H9 (cell line): ENCODE results near the gene SLC22A31. TPM values are rescaled to one million over a fixed set of nuclear protein-coding genes. Genes with fewer than 3 reads are reported as not detected.

Experiments
- DNase-seq: peaks from one replicate; pipeline ENCODE4 v3.0.0-alpha.2; 2017
- H2AFZ ChIP-seq: one replicate; pipeline ENCODE4 v1.6.1; 2013; ENCODE audit warnings: mild to moderate bottlenecking, low read length, control low read depth, moderate library complexity
- H2AK5ac ChIP-seq: 2 replicates; pipeline ENCODE4 v1.6.1; 2013; ENCODE audit warnings: low read length, control low read depth, mixed read lengths; ENCODE audit not compliant: insufficient read length
- H2BK120ac ChIP-seq: one replicate; pipeline ENCODE4 v1.6.1; 2013; ENCODE audit warnings: low read depth, mild to moderate bottlenecking, low read length, control low read depth, inconsistent platforms; ENCODE audit not compliant: poor library complexity, severe bottlenecking
- H2BK12ac ChIP-seq: 2 replicates; pipeline ENCODE4 v1.6.1; 2013; ENCODE audit warnings: low read length, control low read depth, mixed read lengths, low read depth; ENCODE audit not compliant: insufficient read length
- H2BK15ac ChIP-seq: 2 replicates; pipeline ENCODE4 v1.6.1; 2013; ENCODE audit warnings: low read depth, low read length, control low read depth
- H2BK20ac ChIP-seq: one replicate; pipeline ENCODE4 v1.6.1; 2013; ENCODE audit warnings: low read depth, mild to moderate bottlenecking, low read length, control low read depth, inconsistent platforms; ENCODE audit not compliant: poor library complexity, severe bottlenecking
- H2BK5ac ChIP-seq: 2 replicates; pipeline ENCODE4 v1.6.1; 2013; ENCODE audit warnings: low read length, control low read depth, mixed read lengths; ENCODE audit not compliant: insufficient read length
- H3K14ac ChIP-seq: 2 replicates; pipeline ENCODE4 v1.6.1; 2013; ENCODE audit warnings: low read length, control low read depth; ENCODE audit not compliant: insufficient read depth
- H3K18ac ChIP-seq: 2 replicates; pipeline ENCODE4 v1.6.1; 2013; ENCODE audit warnings: low read depth, mild to moderate bottlenecking, mixed read lengths, low read length, control low read depth; ENCODE audit not compliant: insufficient read length
- H3K23ac ChIP-seq: 2 replicates; pipeline ENCODE4 v1.6.1; 2013; ENCODE audit warnings: low read length, control low read depth, mixed read lengths, low read depth; ENCODE audit not compliant: insufficient read length
- H3K23me2 ChIP-seq: 2 replicates; pipeline ENCODE4 v1.6.1; 2013; ENCODE audit warnings: low read depth, mild to moderate bottlenecking, mixed read lengths, low read length, control low read depth; ENCODE audit not compliant: insufficient read length, poor library complexity, severe bottlenecking
- H3K27ac ChIP-seq: 2 replicates; pipeline ENCODE4 v1.5.1; 2013; ENCODE audit warnings: low read length, control low read depth, mixed read lengths, low read depth; ENCODE audit not compliant: insufficient read length
- H3K27me3 ChIP-seq: 2 replicates; pipeline ENCODE4 v1.6.1; 2013; ENCODE audit warnings: low read length, control low read depth, inconsistent platforms; ENCODE audit not compliant: insufficient read depth
- H3K4ac ChIP-seq: 2 replicates; pipeline ENCODE4 v1.6.1; 2013; ENCODE audit warnings: low read depth, mild to moderate bottlenecking, control low read depth, inconsistent platforms, low read length, moderate library complexity
- H3K4me1 ChIP-seq: 2 replicates; pipeline ENCODE4 v1.6.1; 2013; ENCODE audit warnings: low read length, control low read depth, inconsistent platforms; ENCODE audit not compliant: insufficient read depth
- H3K4me2 ChIP-seq: 2 replicates; pipeline ENCODE4 v1.6.1; 2013; ENCODE audit warnings: low read length, control low read depth, mixed read lengths; ENCODE audit not compliant: insufficient read length, insufficient read depth
- H3K56ac ChIP-seq: 2 replicates; pipeline ENCODE4 v1.6.1; 2013; ENCODE audit warnings: low read depth, mild to moderate bottlenecking, mixed read lengths, low read length, control low read depth; ENCODE audit not compliant: insufficient read length
- H3K79me1 ChIP-seq: 2 replicates; pipeline ENCODE4 v1.6.1; 2013; ENCODE audit warnings: low read depth, mild to moderate bottlenecking, moderate library complexity, low read length, control low read depth, inconsistent platforms; ENCODE audit not compliant: insufficient read depth, poor library complexity, severe bottlenecking
- H3K79me2 ChIP-seq: 2 replicates; pipeline ENCODE4 v1.6.1; 2013; ENCODE audit warnings: low read length, control low read depth, inconsistent platforms; ENCODE audit not compliant: insufficient read depth
- H3K9ac ChIP-seq: 2 replicates; pipeline ENCODE4 v1.6.1; 2013; ENCODE audit warnings: low read length, control low read depth, mixed read lengths; ENCODE audit not compliant: insufficient read length; ENCODE audit errors: extremely low read depth
- H3K9me3 ChIP-seq: one replicate; pipeline ENCODE4 v1.6.1; 2013; ENCODE audit warnings: low read depth, low read length, inconsistent platforms; ENCODE audit not compliant: control insufficient read depth
- H3T11ph ChIP-seq: one replicate; pipeline ENCODE4 v1.6.1; 2013; ENCODE audit warnings: mild to moderate bottlenecking, low read length, control low read depth, inconsistent platforms
- H4K20me1 ChIP-seq: one replicate; pipeline ENCODE4 v1.6.1; 2013; ENCODE audit not compliant: control insufficient read depth, insufficient read length, insufficient read depth
- H4K5ac ChIP-seq: 2 replicates; pipeline ENCODE4 v1.6.1; 2013; ENCODE audit warnings: low read depth, mild to moderate bottlenecking, mixed read lengths, low read length, control low read depth; ENCODE audit not compliant: insufficient read length
- H4K8ac ChIP-seq: replicated peaks from 2 replicates; pipeline ENCODE4 v1.6.1; 2013; ENCODE audit warnings: low read length, control low read depth, mixed read lengths, low read depth; ENCODE audit not compliant: insufficient read length
- H4K91ac ChIP-seq: 2 replicates; pipeline ENCODE4 v1.6.1; 2013; ENCODE audit warnings: low read depth, mild to moderate bottlenecking, moderate library complexity, mixed read lengths, low read length, control low read depth; ENCODE audit not compliant: insufficient read length
- H3K27ac Mint-ChIP-seq, 3 experiments: 2 replicates in 2 of 3; 3 replicates in 1 of 3; pipeline ENCODE4 v1.8.0; 2020 to 2021; ENCODE audit warnings: mixed read lengths in 3 of 3, mild to moderate bottlenecking in 1 of 3, moderate library complexity in 1 of 3
- H3K27me3 Mint-ChIP-seq: 2 replicates; pipeline ENCODE4 v1.8.0; 2021; ENCODE audit warnings: low read depth, mild to moderate bottlenecking, moderate library complexity, mixed read lengths
- H3K36me3 Mint-ChIP-seq, 3 experiments: 2 replicates in 2 of 3; 3 replicates in 1 of 3; pipeline ENCODE4 v1.8.0; 2020 to 2021; ENCODE audit warnings: low read depth in 3 of 3, mixed read lengths in 3 of 3; ENCODE audit not compliant: insufficient read depth in 1 of 3
- H3K4me1 Mint-ChIP-seq, 2 experiments: 2 replicates each; pipeline ENCODE4 v1.8.0; 2020; ENCODE audit warnings: mixed read lengths in 2 of 2
- H3K4me3 Mint-ChIP-seq, 2 experiments: 2 replicates in 1 of 2; 3 replicates in 1 of 2; pipeline ENCODE4 v1.8.0; 2020 to 2021; ENCODE audit warnings: mild to moderate bottlenecking in 2 of 2, mixed read lengths in 2 of 2, moderate library complexity in 1 of 2
- H3K9me3 Mint-ChIP-seq, 2 experiments: 2 replicates in 1 of 2; 3 replicates in 1 of 2; pipeline ENCODE4 v1.8.0; 2020; ENCODE audit warnings: mild to moderate bottlenecking in 2 of 2, mixed read lengths in 2 of 2, moderate library complexity in 1 of 2
- CTCF ChIP-seq: fragments of 200-600 bp; sonication (generic); conservative IDR thresholded peaks from 3 replicates; pipeline ENCODE4 v1.8.0; 2021; ENCODE audit warnings: antibody characterized with exemption, mild to moderate bottlenecking
- whole genome bisulfite sequencing: extraction: QIAGEN DNeasy Blood & Tissue Kit; methylation state at CpG from one replicate; pipeline ENCODE4 v1.1.7; 2013; ENCODE audit warnings: missing lambda C conversion rate, low lambda C conversion rate, mixed read lengths; ENCODE audit not compliant: insufficient read length; ENCODE audit errors: extremely low coverage; 5-methylcytosine and 5-hydroxymethylcytosine counted together
- total RNA-seq: library from RNA; stranded (reverse); gene quantifications from 2 replicates; pipeline ENCODE4 v1.2.1, GENCODE V29; 2021

SLC22A31 gene
- total RNA-seq, 1 experiment from 2014 or later = 7.7 TPM

GRCh38 chr16:89174055-89174827 lies 26.1 kb downstream of the SLC22A31 start:
- peak; percentile 52 for DNase-seq

More at GRCh38 chr16:89174055-89174827, 26.1 kb downstream of the SLC22A31 start:
- TF ChIP-seq CTCF = no peak
- Histone ChIP-seq H3K9ac (no peak overlapping the region), H2BK120ac (no peak overlapping the region), H2BK20ac (no peak overlapping the region), H3K23ac (no peak overlapping the region), H4K20me1 (no peaks in the 10 kb centered on the region), H3K14ac (peak overlapping the region; percentile 8), H3K79me1 (no peaks in the 10 kb centered on the region), H4K91ac (no peak overlapping the region), H2BK12ac (no peak overlapping the region), H3K79me2 (no peaks in the 10 kb centered on the region), H3K23me2 (peaks cover 6% of the 10 kb centered on the region), H3K27ac (no peak overlapping the region), H4K5ac (no peak overlapping the region), H3K27me3 (no peaks in the 10 kb centered on the region), H2BK15ac (no peak overlapping the region), H3K56ac (no peak overlapping the region), H2BK5ac (no peak overlapping the region), H2AK5ac (no peak overlapping the region), H4K8ac (no peak overlapping the region), H3K18ac (peak overlapping the region; percentile 25), H3K4me1 (no peaks in the 10 kb centered on the region), H3K4me2 (no peak overlapping the region), H3K4ac (no peak overlapping the region), H2AFZ (no peak overlapping the region), H3T11ph (no peak overlapping the region), H3K9me3 (no peaks in the 10 kb centered on the region)
- Mint-ChIP-seq H3K27ac (no peak overlapping the region), H3K9me3 (no peaks in the 10 kb centered on the region), H3K4me1 (peaks cover 12 to 23% of the 10 kb centered on the region in 2 experiments), H3K36me3 (no peaks in the 10 kb centered on the region), H3K4me3 (no peak overlapping the region), H3K27me3 (peaks cover 18% of the 10 kb centered on the region)
- no CpG with 5 or more reads among the region's 23 CpGs for WGBS
